ENCODE results near the gene HAT1.
"Not testable (repeated sequence)": the region's sequence is repeated elsewhere in the genome, so short reads cannot be mapped to it uniquely, and the experiment has no call there.

The HAT1 gene

GRCh38 chr2:171986778-171987177 lies 64.5 kb downstream of the HAT1 start:
- Histone ChIP-seq H3K4me3 (ENCODE audit: low read length) (no peak overlapping the region), H3K79me2 (ENCODE audit: low read length) (no peaks in the 10 kb centered on the region), H3K36me3 (replicated peaks; ENCODE audit: low read depth, low read length) (peaks cover 8% of the 10 kb centered on the region), H2AFZ (ENCODE audit: low read depth, low read length) (no peak overlapping the region), H3K27me3 (ENCODE audit: low read depth, low read length) (no peaks in the 10 kb centered on the region), H3K4me1 (ENCODE audit: low read length) (no peaks in the 10 kb centered on the region), H3K4me2 (ENCODE audit: low read length) (no peak overlapping the region), H3K9me3 (ENCODE audit: insufficient read depth, low read length) (no peaks in the 10 kb centered on the region), H3K9ac (ENCODE audit: low read length) (no peak overlapping the region), H4K20me1 (ENCODE audit: insufficient read depth, low read length) (no peaks in the 10 kb centered on the region), H3K27ac (ENCODE audit: low read length) (no peak overlapping the region)
- TF ChIP-seq CTCF (IDR thresholded peaks at IDR 0.05; ENCODE audit: low read depth, low read length) = no peak
- TF ChIP-seq EZH2phosphoT487 (IDR thresholded peaks at IDR 0.05; ENCODE audit: low read depth) = no peak

DNA sequence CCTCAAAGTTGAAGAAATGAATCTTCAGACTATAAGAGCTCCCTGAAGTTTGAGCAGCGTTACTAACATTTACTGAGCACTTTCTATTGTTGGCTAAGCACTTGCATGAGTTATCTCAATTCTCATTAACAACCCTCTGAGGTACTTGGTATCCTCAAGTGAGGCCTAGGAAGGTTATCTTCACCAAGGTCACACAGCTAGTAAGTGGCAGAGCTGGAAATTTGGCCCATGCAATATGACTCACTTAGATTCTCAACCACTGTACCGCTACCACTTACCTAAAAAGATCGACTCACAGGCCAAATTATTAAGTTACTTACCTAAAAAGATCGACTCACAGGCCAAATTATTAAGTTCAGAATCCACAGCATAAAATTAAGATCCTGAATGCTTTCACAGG lies 68.8 kb downstream of the HAT1 start:
- Histone ChIP-seq H3K4me1 (ENCODE audit: low read length) (no peaks in the 10 kb centered on the region), H3K27ac (ENCODE audit: low read length) (no peak overlapping the region), H4K20me1 (ENCODE audit: insufficient read depth, low read length) (no peaks in the 10 kb centered on the region), H3K79me2 (ENCODE audit: low read length) (no peaks in the 10 kb centered on the region), H3K27me3 (ENCODE audit: low read depth, low read length) (no peaks in the 10 kb centered on the region), H3K4me3 (ENCODE audit: low read length) (no peak overlapping the region), H3K36me3 (replicated peaks; ENCODE audit: low read depth, low read length) (no peaks in the 10 kb centered on the region), H2AFZ (ENCODE audit: low read depth, low read length) (no peak overlapping the region), H3K4me2 (ENCODE audit: low read length) (no peak overlapping the region), H3K9ac (ENCODE audit: low read length) (no peak overlapping the region), H3K9me3 (ENCODE audit: insufficient read depth, low read length) (no peaks in the 10 kb centered on the region)
- TF ChIP-seq CTCF (IDR thresholded peaks at IDR 0.05; ENCODE audit: low read depth, low read length) (no peak), EZH2phosphoT487 (IDR thresholded peaks at IDR 0.05; ENCODE audit: low read depth) (no peak)

GRCh38 chr2:171995586-171995985 lies 73.3 kb downstream of the HAT1 start:
- Histone ChIP-seq H3K4me2 (ENCODE audit: low read length) (no peak overlapping the region), H3K4me1 (ENCODE audit: low read length) (peaks cover 9% of the 10 kb centered on the region), H3K4me3 (ENCODE audit: low read length) (no peak overlapping the region), H3K9ac (ENCODE audit: low read length) (no peak overlapping the region), H3K79me2 (ENCODE audit: low read length) (no peaks in the 10 kb centered on the region), H3K27me3 (ENCODE audit: low read depth, low read length) (no peaks in the 10 kb centered on the region), H4K20me1 (ENCODE audit: insufficient read depth, low read length) (no peaks in the 10 kb centered on the region), H2AFZ (ENCODE audit: low read depth, low read length) (no peak overlapping the region), H3K9me3 (ENCODE audit: insufficient read depth, low read length) (no peaks in the 10 kb centered on the region), H3K27ac (ENCODE audit: low read length) (no peak overlapping the region), H3K36me3 (replicated peaks; ENCODE audit: low read depth, low read length) (no peaks in the 10 kb centered on the region)
- TF ChIP-seq CTCF (IDR thresholded peaks at IDR 0.05; ENCODE audit: low read depth, low read length) (no peak), EZH2phosphoT487 (IDR thresholded peaks at IDR 0.05; ENCODE audit: low read depth) (no peak)

GRCh38 chr2:171996021-171996420 lies 73.8 kb downstream of the HAT1 start:
- H3K4me1 ChIP-seq (ENCODE audit: low read length) = peaks cover 13% of the 10 kb centered on the region
- H3K27ac ChIP-seq (ENCODE audit: low read length) = no peak overlapping the region
- H3K36me3 ChIP-seq (replicated peaks; ENCODE audit: low read depth, low read length) = no peaks in the 10 kb centered on the region
- H3K4me2 ChIP-seq (ENCODE audit: low read length) = no peak overlapping the region
- H3K79me2 ChIP-seq (ENCODE audit: low read length) = no peaks in the 10 kb centered on the region
- H3K27me3 ChIP-seq (ENCODE audit: low read depth, low read length) = no peaks in the 10 kb centered on the region
- no peak overlapping the region for H2AFZ ChIP-seq (ENCODE audit: low read depth, low read length)
- H4K20me1 ChIP-seq (ENCODE audit: insufficient read depth, low read length) = no peaks in the 10 kb centered on the region
- H3K9ac ChIP-seq (ENCODE audit: low read length) = no peak overlapping the region
- no peaks in the 10 kb centered on the region for H3K9me3 ChIP-seq (ENCODE audit: insufficient read depth, low read length)
- TF ChIP-seq EZH2phosphoT487 (IDR thresholded peaks at IDR 0.05; ENCODE audit: low read depth) = no peak
- TF ChIP-seq CTCF (IDR thresholded peaks at IDR 0.05; ENCODE audit: low read depth, low read length) = no peak
- H3K4me3 ChIP-seq (ENCODE audit: low read length) = no peak overlapping the region

GRCh38 chr2:171997031-171997430 lies 74.8 kb downstream of the HAT1 start:
- H3K9me3 ChIP-seq (ENCODE audit: insufficient read depth, low read length); H4K20me1 ChIP-seq (ENCODE audit: insufficient read depth, low read length): not testable (repeated sequence)
- peaks cover 13% of the 10 kb centered on the region for H3K4me1 ChIP-seq (ENCODE audit: low read length)

More at GRCh38 chr2:171997031-171997430, 74.8 kb downstream of the HAT1 start:
- not testable (repeated sequence) for H3K27me3 ChIP-seq (ENCODE audit: low read depth, low read length); H3K4me2 ChIP-seq (ENCODE audit: low read length); H2AFZ ChIP-seq (ENCODE audit: low read depth, low read length); H3K4me3 ChIP-seq (ENCODE audit: low read length); H3K9ac ChIP-seq (ENCODE audit: low read length); H3K36me3 ChIP-seq (replicated peaks; ENCODE audit: low read depth, low read length); H3K27ac ChIP-seq (ENCODE audit: low read length); H3K79me2 ChIP-seq (ENCODE audit: low read length)

Data from OCI-LY3 (cell line).